AG04450 (cell line): ENCODE results near the gene FLNB. TPM values are rescaled to one million over a fixed set of nuclear protein-coding genes. Genes with fewer than 3 reads are reported as not detected.

Experiments
- CTCF ChIA-PET: fragments of 300-600, 350-600 bp; formaldehyde crosslinking; extraction: SDS; loops from one replicate; lab custom pipeline; 2022; ENCODE audit warnings: antibody characterized with exemption, inconsistent platforms; lab: Charles Lee
- POLR2A ChIA-PET: fragments of 350-600 bp; formaldehyde crosslinking; extraction: SDS; loops from one replicate; lab custom pipeline; 2021; ENCODE audit warnings: antibody characterized with exemption, inconsistent platforms; lab: Yijun Ruan, JAX
- DNase-seq: peaks from one replicate; pipeline ENCODE4 v3.0.0-alpha.2; 2011; ENCODE audit warnings: low read depth, low spot score
- H3K27ac ChIP-seq: one replicate; pipeline ENCODE4 v1.5.1; 2012; ENCODE audit warnings: low read depth, low read length, control low read depth
- H3K27me3 ChIP-seq: one replicate; pipeline ENCODE4 v1.6.0; 2012; ENCODE audit warnings: low read length; ENCODE audit not compliant: control insufficient read depth, insufficient read depth
- H3K4me3 ChIP-seq: 2 replicates; pipeline ENCODE4 v1.5.1; 2011; ENCODE audit warnings: mild to moderate bottlenecking, low read depth, low read length, control low read depth
- H3K9me3 ChIP-seq: 2 replicates; pipeline ENCODE4 v1.5.1; 2012; ENCODE audit warnings: low read length; ENCODE audit not compliant: control insufficient read depth, insufficient read depth
- CTCF ChIP-seq: IDR thresholded peaks from 2 replicates; pipeline ENCODE4 v1.5.1; 2011; ENCODE audit warnings: low read depth, low read length, control low read depth, inconsistent platforms
- polyA plus RNA-seq: library from polyadenylated mRNA; depleted of rRNA; stranded (reverse); fragments of >200 nt; gene quantifications from 2 replicates; pipeline ENCODE4 v1.2.3, GENCODE V29; 2011

FLNB gene
- polyA plus RNA-seq, 1 experiment = 89.6 TPM

GRCh38 chr3:58044691-58045483, 36.7 kb downstream of the FLNB start:
- Histone ChIP-seq H3K9me3 (no peaks in the 10 kb centered on the region), H3K27ac (no peak overlapping the region), H3K4me3 (no peak overlapping the region), H3K27me3 (no peaks in the 10 kb centered on the region)
- ChIA-PET POLR2A (interaction anchor here (0.5 to 1.1 kb wide), 2 partner anchors 15 to 38 kb away, joined by 3 read pairs; no protein-coding TSS in a partner anchor), CTCF (no interaction called here)
- no peak for DNase-seq
- no peak for TF ChIP-seq CTCF

GRCh38 chr3:58047826-58048225, 39.6 kb downstream of the FLNB start:
- ChIA-PET CTCF (interaction anchor here (0.7 kb wide), 1 partner anchor 76 kb away, joined by 3 read pairs; no protein-coding TSS in a partner anchor), POLR2A (no interaction called here)
- Histone ChIP-seq H3K9me3 (no peaks in the 10 kb centered on the region), H3K27ac (peak overlapping the region; percentile 55), H3K4me3 (no peak overlapping the region), H3K27me3 (no peaks in the 10 kb centered on the region)
- no peak for DNase-seq
- no peak for TF ChIP-seq CTCF

- H3K27me3 ChIP-seq = no peaks in the 10 kb centered on the region
These were observed 40.1 kb downstream of the FLNB start for GRCh38 chr3:58048301-58048700.

GRCh38 chr3:58049143-58049785, 41.0 kb downstream of the FLNB start:
- no peak for DNase-seq
- ChIA-PET CTCF (interaction anchor here (1.4 kb wide), 1 partner anchor 33 kb away, joined by 3 read pairs; no protein-coding TSS in a partner anchor), POLR2A (interaction anchor here (2.6 kb wide), 1 partner anchor 10 kb away, joined by 18 read pairs; no protein-coding TSS in a partner anchor)

More at GRCh38 chr3:58048301-58048700, 40.1 kb downstream of the FLNB start:
- H3K9me3 ChIP-seq = no peaks in the 10 kb centered on the region
- POLR2A ChIA-PET = no interaction called here
- H3K4me3 ChIP-seq = no peak overlapping the region
- CTCF ChIA-PET = no interaction called here
- DNase-seq = no peak
- H3K27ac ChIP-seq = peak overlapping the region; percentile 55
- TF ChIP-seq CTCF = no peak

More at GRCh38 chr3:58049143-58049785, 41.0 kb downstream of the FLNB start:
- H3K9me3 ChIP-seq = no peaks in the 10 kb centered on the region
- no peaks in the 10 kb centered on the region for H3K27me3 ChIP-seq
- peak overlapping the region; percentile 80 for H3K27ac ChIP-seq
- no peak for TF ChIP-seq CTCF
- H3K4me3 ChIP-seq = no peak overlapping the region
